ENCODE results near the gene PARP6. TPM values are rescaled to one million over a fixed set of nuclear protein-coding genes. Genes with fewer than 3 reads are reported as not detected.

Gene PARP6
- total and polyA plus RNA-seq, 2 of the 8 experiments (the other 6 are each of a cell fraction or from before 2014, with no cell fraction given), result 39.8 to 45.3 TPM

GRCh38 chr15:72248514-72248913 lies 23.8 kb downstream of the PARP6 start (continued):
- TF ChIP-seq SUZ12 (IDR thresholded peaks at IDR 0.05; ENCODE audit: low read length) (no peak), SP2 (IDR thresholded peaks at IDR 0.05; ENCODE audit: low read length) (no peak), KDM1A (IDR thresholded peaks at IDR 0.05; ENCODE audit: borderline replicate concordance, low read length) (no peak)

All from H1 (cell line).